Dermis blood vessel endothelial cell (primary cell): ENCODE measurements around the gene ETS1. TPM values are rescaled to one million over a fixed set of nuclear protein-coding genes. Genes with fewer than 3 reads are reported as not detected.

Experiments
- DNase-seq: peaks from one replicate; pipeline ENCODE4 v3.0.0; 2010
- total RNA-seq: library from RNA; depleted of rRNA; stranded (reverse); fragments of >200 nt; gene quantifications from 2 replicates; pipeline ENCODE4 v1.2.3, GENCODE V29; 2014

Gene ETS1
- total RNA-seq, 1 donor from 2014 or later, result 128 TPM

DNA sequence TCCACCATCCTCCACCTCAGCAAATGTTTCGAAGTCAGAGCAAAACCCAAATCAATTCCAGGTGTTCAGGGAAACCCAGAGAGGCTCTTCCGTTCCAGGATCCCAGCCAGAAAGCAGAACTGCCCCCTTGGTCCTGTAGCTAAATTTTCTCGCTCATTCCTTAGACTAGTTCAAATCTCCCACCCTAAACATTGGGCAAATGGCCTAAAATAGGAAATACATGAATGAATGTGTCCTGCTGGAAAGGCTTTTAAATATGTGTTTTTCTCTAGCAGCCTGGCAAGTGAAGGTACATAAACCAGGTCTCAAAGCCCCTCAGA is 89.6 kb downstream of the ETS1 start:
- no peak for DNase-seq

DNA sequence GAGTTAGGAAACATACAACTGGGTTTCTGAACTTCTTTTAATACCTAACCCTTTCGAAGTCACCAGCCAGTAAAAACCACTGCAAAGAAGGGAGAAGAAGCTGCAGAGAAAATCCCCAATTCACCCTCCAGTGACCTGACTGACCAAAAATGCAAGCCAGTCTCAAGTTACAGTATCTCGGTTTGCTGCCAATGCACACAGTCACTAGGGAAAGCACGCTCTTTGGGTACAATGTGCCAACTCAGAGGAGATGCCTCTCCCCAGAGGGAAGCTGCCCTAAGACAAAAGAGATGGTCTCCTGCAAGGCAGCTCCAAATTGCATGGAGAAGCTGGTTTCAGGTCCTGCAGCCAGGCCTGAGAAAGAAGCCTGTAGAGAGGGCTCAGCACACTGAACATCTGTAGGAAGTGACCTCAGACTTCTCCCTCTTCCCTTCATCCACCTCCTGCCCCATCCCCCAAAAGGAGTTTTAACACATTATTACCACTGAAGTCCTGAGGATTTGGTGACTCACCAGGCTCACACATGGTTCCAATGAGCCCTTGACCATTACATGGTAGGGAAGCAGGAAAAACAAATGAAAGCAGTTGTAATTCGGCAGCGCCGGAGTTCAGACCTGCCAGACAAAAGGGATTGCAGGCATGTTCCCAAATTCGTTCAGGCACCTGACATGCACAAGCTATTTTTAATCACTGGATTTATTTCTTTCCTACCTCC is 90.1 kb downstream of the ETS1 start:
- DNase-seq, result peak; percentile 88

DNA sequence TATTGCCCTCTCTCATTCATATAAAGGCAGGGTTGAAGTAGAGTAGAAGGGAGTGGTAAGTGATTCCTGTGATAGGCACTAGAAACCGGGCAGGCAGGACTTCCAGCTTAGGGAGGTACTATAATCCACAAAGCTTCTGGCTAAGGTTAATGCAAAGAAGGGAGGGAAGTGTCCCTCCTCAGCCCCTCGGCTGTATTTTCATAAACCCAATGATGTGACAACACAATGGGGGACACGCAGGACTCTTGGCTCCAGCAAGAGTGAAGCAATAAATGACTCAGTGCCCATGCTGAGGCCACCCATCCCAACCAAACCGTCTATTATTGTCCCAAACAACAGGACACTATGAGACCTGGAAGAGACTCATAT is 90.7 kb downstream of the ETS1 start:
- DNase-seq, result no peak

DNA sequence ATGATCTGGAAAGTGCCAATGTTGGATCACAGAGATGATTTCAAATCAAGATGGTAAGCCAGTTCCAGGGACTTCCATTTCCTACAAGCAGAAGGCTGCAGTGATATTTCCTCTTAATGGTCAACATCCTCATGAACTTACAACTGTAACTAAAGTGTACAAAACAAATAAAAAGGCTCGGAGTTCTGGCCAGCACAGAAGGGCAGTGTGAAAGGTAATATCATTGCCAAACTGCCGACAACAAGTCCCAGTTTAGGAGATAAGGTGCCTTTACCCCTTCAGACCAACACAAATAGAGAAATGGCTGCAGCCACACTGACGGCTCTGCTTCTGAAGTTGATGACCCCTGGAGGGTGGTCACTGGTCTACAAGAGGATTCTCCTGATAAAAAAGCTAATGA is 91.1 kb downstream of the ETS1 start:
- no peak for DNase-seq

DNA sequence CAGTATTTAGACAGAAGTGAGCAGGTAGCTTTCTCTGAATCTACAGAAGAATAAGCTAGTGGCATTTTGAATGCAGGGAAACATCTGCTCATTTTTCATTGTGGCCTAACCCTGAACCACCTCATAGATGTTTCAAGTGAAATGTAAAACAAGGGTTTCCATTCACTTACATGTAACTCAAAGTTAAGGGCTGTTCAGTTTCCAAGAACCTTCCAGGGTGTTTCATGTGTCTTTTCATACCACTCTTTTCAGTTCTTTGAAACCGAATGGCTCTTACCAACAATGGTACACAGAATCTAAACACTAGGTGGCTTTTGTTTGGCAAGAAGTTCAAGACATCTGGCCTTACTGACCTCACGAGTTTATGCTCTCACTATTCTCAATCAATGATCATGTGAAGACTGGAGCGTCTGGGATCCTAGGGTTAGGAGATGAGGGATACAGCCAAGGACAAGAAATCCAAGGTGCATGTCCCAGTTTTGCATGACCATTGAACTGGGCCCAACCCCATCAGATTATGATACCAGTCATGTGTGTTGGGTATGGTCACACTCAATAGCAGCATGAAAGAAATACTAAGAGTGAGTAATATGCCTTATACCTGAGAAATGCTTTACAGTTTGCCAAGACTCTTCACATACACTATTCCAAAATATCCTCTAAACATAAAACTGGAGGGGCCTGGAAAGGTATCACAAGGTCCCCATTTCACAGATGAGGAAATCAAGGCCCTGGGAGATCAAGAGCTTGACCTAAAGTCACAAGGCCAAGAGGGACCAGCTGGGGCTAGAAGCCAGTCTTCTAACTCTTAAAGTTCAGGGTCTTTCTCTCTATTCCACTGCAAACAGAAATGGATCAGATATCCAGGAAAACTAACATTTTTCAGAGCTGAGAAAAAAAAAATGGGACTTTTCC is 92.7 kb downstream of the ETS1 start:
- DNase-seq, result no peak

DNA sequence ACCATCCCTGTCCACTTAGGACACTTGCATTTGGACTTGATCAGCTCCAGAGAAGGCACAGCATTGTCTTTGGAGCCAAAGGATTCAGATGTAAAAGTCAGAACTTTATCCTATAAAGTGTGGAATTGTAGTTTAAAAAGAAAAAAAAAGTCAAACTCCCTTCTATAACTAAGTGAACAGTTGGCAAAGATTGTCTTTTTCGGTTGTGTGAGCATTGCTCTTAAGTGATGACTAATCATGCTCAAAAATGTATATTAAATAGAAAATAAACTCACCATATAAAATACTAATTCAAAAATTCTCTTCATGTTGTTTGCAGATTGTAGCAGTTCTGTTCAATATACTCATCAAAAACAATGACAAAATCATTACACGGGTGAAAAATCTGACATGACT is 93.8 kb downstream of the ETS1 start:
- DNase-seq, result no peak

DNA sequence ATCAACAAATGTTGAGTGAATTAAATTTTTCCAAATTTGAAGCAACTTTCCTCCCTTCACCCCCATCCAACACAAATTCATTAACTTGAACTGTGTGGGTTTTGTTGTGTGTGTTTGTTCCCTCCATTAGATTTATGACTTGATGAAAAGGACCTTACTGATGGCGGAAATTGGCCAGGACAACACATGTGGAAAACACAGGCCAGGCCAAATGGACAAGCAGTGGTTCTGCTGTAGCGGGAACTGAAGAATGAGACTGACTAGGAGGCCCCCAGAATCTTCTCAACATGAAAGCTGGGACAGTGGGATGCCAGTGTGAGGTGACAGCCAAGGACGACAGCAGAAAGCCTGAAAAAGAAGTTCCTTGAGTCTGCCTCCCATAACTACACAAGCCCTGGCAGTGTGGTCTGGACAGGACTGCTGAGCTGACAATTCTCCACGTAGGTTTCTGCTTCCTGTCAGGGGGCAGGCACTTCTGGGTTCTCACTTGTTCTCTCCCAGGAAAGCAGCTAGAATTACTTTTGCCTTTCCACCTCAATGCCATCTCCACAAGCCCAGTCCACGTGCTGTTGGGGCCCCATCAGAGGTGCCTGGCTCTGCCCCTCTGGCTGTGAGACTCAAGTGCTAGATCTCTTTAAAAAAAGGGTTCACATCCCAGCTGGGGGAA is 94.3 kb downstream of the ETS1 start:
- no peak for DNase-seq

DNA sequence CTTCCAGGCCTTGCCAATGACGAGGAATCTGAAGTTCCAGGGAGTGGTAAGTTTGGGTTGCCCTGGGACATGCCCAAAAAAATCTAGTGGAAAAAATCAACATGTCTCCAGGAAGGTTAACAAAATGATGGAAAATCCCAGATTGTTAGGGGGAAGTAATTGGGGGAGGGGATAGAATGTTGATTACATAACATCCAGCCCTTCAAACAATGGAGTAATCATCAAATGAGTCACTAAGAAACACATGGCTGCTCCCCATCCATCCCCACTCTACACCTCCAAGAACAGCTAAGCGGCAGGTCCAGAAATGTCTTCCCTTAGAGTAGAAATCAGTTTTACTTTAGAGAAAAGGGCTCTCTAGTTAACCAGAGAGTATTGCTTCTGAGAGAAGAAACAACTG is 94.9 kb downstream of the ETS1 start:
- peak; percentile 87 for DNase-seq

DNA sequence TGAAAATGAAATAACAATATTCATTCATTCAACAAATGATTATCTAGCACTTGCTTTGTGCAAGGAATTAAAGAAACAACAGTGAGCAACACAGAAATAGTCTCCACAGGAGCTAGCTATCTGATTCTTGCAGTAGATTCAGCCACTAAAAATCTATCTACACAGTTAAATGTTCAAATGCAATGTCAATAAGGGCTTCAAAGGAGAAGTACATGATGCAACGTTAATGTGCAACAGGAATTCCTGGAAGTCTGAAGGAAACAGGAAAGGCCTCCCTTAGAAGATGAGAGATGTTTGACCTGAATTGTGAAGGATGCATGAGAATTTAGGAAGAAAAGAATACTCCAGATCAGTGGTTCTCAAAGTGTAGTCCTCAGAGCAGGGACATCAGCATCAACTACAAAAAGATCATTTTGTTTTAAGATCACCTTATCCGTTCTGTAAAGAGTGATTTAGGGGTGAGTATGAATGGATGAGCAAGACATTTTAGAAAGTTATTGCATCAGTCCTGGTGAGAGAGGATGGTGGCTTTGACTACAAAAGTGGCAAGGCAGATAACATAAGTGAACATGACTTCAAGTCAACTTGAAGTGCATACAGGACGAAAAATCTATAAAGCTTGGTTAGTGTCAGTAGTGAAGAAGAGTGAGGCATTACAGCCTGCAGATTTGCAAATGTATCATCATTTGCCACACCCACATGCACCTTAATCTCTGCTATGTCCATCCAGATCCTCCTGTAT is 96.0 kb downstream of the ETS1 start:
- no peak for DNase-seq

DNA sequence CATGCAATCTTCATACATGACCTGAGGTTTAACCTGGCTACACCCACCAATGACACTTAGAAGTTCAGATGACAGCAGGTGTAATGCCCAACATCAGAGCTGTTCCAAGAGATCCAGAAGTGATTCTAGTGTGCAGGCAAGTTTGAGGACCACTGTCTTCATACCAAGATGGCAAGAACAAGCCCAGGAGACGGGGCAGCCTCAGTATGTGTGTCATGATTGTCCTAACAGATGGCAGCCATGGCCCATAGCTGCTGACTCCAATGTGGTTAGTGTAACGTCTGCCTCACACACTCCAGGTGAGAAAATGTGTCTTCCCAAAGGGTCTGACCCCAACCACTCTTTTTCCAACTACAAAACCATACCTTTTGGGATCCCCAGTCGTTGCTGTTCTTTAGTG is 97.3 kb downstream of the ETS1 start:
- DNase-seq, result no peak

DNA sequence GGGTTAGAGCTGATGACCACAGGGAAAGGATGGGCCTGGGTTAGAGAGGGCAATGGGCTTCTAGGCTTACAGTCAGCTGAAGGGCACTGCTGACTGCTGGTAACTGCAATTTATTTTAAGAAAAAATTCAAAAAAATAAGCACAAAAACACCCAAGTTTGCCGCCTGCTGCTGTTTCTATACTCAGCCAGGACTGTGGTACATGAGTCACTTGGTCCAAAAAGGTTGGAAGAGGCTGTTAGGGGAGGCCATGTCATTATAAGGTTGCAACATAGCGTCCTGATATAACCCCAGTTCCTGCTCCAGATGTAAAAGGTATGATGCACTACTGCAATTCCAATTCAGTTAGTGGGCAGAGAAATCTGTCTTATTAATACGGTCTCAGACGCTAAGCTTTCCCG is 98.9 kb downstream of the ETS1 start:
- DNase-seq, result no peak

DNA sequence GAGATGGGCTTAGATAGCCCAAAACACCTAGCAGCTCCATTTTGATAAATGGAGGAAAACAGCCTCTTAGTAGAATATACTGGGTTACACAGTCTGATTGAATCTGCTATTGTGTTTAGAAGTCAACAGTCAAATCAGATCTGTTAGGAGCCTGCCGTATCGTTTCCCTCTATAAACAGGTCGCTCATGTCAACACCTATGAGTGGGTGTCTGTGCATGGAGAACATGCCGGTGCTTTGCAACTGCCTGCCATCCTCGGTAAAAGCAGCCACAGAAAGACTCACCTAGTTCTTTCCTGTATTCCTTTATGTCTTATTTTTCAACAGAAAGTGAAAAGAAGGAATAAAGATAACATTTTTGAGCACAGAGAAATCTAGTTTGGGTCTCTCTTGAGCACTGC is 99.4 kb downstream of the ETS1 start:
- DNase-seq, result no peak

DNA sequence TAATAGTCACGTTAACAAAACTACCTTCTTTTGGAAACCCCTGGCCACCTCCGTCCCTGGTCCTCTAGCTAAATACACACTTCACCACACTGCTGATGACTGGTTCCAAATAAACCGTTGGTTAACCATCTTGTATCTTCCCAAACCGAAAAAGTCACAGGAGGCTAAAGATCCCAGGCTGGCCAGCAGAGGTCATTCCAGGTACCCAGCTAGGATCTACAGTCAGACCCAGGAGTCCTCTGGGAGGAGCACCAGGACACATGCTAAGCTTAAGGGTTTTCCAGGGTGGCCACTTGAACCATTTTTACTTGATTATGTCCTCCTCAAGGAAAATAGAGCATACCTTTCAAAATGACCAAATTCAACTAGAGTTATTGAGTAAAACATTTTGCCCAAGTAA is 103.2 kb downstream of the ETS1 start:
- no peak for DNase-seq

DNA sequence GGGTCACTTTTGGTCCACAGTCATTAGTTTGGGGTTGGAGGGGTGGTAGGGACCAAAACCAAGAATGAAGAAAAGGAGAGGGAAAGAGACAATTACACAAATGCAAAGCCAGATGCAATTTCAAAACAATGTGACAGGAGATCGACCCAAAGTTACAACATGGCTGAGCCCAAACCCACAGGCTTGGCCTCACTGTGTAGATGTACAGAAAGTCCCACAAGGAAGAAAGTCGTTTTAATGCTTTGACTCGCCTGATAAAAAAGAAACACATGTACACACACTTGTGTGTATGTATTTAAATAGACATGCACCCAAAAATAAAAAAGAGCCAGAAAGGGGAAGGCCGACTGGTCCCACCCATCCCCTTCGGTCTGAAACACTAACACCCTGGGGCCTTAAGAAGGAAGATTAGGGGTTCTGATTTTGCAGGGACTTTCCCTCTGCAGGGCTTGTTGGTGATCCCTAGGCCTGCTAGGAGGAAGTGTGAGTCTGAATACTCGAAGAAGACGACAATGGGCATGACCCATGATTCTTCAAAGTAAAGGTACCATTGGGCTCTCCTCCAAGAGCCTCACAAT is 104.1 kb downstream of the ETS1 start:
- no peak for DNase-seq

DNA sequence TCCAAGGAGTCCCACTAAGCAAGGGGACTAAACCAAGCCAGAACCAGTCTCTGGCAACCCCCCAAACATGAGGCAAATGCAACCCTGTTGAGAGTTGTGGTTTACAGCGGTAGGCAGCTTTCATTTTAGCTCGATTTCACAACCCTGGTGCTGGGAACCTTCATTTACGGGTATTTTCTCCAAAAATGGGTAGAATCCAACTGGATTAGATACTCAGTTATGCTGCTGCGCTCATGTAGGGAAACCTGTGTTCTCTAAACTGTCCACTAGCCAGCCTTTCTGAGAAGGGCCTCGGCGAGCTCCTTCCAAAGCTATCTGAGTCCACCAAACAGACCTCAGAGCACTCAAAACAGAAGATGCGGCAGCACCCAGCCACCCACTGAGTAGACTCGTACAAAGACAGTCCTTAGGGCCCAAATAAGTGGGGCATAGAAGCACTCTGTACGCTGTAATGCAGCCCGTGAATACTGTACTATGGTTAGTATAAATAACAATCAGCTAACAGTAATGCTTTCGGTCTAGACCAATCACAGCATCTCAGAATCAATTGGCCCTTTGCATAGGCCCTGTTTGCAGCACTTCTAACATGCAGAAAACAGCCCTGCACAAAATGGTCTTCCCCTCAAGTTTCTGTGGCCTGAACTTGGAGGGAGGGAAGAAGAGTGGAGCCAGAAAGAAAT is 104.7 kb downstream of the ETS1 start:
- DNase-seq, result no peak

DNA sequence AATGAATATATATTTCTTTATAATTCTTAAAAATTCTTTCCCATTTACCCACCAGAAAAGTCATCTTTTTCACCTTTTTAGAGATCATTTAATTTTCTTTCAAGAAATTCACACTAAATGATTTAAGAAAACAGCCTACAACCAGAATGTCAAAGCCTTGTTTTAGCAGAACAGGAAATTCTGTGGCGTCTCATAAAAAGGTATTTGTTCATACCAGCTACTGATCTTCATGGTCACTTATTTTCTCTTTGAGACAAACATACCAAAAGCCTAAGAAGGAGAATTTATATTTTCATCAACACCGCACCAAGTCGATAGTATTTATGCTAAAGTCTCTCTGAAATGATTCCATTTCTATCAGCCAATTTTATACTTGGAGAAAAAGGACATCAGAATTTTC is 105.3 kb downstream of the ETS1 start:
- DNase-seq, result no peak

DNA sequence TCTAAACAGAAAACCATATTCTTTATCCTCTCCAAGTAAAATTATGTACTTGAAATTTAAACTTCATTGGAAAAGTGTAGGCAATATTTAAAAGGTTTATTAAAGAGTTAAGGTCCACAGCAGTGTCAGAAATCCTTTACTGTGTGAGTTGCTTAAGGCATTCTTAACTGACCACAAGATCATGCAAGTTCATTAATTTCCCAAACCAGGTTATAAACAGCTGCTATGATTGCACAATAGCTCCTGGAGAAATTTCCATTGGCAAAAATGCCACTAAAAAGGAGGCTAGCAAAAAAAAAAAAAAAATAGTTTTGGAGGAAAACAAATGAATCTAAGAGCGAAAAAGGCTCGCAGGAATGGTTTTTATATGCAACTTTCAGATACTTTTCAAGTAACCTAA is 106.2 kb downstream of the ETS1 start:
- no peak for DNase-seq

DNA sequence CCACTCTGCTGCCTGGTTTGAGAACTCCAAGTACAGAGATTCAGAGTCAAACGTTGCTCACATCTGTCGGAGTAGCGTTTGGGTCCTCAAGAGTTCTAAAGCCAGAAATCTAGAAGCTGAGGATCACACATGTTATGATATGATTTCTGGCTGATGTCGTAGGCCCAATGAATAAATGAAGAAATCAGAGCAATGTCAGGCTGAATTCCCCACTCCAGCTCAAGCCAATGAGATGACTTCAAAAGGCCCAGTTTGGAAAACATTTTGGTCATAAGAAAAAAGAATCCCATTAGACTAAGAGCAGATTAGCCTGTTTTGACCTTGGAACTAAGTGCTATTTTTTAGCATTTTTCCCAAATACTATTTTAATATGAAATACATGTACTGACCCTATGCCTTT is 106.7 kb downstream of the ETS1 start:
- DNase-seq, result no peak

DNA sequence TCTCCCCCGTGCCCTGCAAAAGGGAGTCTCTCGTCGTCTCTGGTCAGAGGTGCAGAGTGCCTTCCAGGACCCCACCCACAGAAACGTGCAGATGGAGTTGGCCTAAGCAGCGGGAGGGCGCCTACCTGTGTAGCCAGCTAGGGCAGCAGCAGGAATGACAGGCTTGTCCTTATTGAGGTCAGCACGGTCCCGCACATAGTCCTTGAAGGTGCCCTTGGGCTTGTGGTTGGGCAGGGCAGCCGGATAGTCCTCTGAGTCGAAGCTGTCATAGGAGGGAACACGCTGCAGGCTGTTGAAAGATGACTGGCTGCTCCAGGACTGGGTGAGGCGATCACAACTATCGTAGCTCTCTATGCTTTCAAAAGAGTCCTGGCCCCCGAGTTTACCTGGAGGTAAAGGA is 107.3 kb downstream of the ETS1 start:
- DNase-seq, result no peak

DNA sequence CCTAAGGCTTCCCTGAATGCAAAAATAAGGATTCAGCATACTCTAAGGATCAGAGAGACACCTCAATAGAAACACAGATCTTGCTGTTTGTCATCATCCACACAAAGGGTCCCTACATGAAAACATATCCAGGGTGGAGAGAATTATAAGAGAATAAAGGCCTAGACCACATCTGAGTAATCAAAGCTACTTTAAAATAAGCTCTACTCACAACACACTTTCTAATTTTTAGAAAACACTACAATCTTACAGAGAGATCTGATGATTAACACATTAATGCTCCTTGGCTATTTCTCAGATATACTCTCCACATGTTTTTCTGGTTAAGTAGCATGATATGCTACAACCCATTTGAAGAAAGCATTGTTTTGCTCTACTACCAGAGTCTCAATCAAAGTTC is 108.2 kb downstream of the ETS1 start:
- no peak for DNase-seq

DNA sequence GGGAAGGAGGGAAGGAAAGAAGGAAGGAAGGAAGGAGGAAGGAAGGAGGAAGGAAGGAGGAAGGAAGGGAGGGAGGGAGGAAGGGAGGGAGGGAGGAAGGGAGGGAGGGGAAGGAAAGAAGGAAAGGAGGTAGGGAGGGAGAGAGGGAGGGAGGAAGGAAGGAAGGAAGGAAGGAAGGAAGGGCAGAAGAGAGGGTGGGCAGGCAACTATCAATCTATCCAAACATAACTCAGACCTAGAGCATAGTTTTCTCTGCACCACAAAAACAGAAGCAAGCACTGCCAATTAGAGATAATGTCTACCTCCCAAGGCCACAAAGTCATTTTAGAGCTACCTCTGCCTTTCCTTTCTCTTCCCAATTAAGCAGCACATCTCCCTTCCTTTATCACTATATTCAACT is 109.1 kb downstream of the ETS1 start:
- no peak for DNase-seq

DNA sequence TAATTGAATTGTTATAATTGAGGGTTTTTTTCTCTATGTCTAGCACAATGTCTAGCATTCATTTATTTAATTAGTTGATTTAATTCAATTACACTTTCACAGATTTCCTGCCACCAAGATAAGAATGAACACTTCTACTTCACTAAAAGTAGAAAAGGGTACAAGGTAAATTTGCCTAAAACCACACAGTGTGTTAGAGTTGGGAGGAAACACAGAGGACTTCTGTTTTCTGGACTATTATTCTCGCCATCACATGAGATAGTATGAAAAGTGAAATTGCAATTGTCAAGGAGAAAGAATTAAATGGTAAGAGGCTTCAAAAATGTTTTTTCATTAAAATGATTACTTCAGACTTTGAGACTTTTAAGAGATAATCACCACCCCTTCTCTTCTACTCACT is 109.5 kb downstream of the ETS1 start:
- DNase-seq, result no peak
